PFSK-1 (cell line): ENCODE data around the gene IVNS1ABP.

Experiments
- REST ChIP-seq, 2 experiments: IDR thresholded peaks; 2 replicates each; pipeline versions ENCODE4 v1.6.1 to v1.8.0; 2011 to 2012; ENCODE audit warnings: low read depth in 2 of 2, low read length in 2 of 2, control low read depth in 1 of 2, inconsistent platforms in 1 of 2, mild to moderate bottlenecking in 1 of 2, moderate library complexity in 1 of 2; ENCODE audit not compliant: insufficient read depth in 1 of 2
- SIN3A ChIP-seq: IDR thresholded peaks from 2 replicates; pipeline ENCODE4 v1.6.1; 2012; ENCODE audit warnings: mild to moderate bottlenecking, low read length, moderate library complexity, borderline replicate concordance; ENCODE audit not compliant: insufficient read depth

- TF ChIP-seq SIN3A, result no peak
- TF ChIP-seq REST (IDR thresholded peaks at IDR 0.05; ENCODE audit: insufficient read depth in 1 of 2, low read depth in 2 of 2, low read length in 2 of 2), result no peak
Observed at GRCh38 chr1:185316163-185317033, 645 bp downstream of the IVNS1ABP start.
